ENCODE measurements around the gene CYB5D1. TPM values are rescaled to one million over a fixed set of nuclear protein-coding genes. Genes with fewer than 3 reads are reported as not detected.

The CYB5D1 gene
- total RNA-seq, 4 donors from 2014 or later = 9.4 to 13.6 (median 11.1) TPM

- DNase-seq (ENCODE audit: low spot score in 2 of 2) = no peak
- Histone ChIP-seq H3K36me3 (no peaks in the 10 kb centered on the region), H3K4me3 (no peak overlapping the region), H3K9me3 (no peaks in the 10 kb centered on the region), H3K4me1 (no peaks in the 10 kb centered on the region), H3K27me3 (no peaks in the 10 kb centered on the region), H3K27ac (no peak overlapping the region)
- WGBS, 2 donors = 72 to 80% methylated on average over 10 of the region's 10 CpGs
- TF ChIP-seq CTCF (IDR thresholded peaks at IDR 0.05) (no peak), EP300 (IDR thresholded peaks at IDR 0.05) (no peak), POLR2A (IDR thresholded peaks at IDR 0.05) (no peak)
Observed at GRCh38 chr17:7816926-7817642, 40.7 kb upstream of the CYB5D1 start.

- TF ChIP-seq POLR2A (IDR thresholded peaks at IDR 0.05) = no peak
- no peak for TF ChIP-seq EP300 (IDR thresholded peaks at IDR 0.05)
- TF ChIP-seq CTCF (IDR thresholded peaks at IDR 0.05) = no peak
- no peaks in the 10 kb centered on the region for H3K4me1 ChIP-seq
- no peaks in the 10 kb centered on the region for H3K27me3 ChIP-seq
- DNase-seq (ENCODE audit: low spot score in 2 of 2) = no peak
- H3K9me3 ChIP-seq = no peaks in the 10 kb centered on the region
- H3K4me3 ChIP-seq = no peak overlapping the region
- H3K36me3 ChIP-seq = no peaks in the 10 kb centered on the region
- WGBS, 2 donors = 83 to 90% methylated on average over 9 of the region's 9 CpGs
- H3K27ac ChIP-seq = no peak overlapping the region
Observed at GRCh38 chr17:7817643-7817964, 40.2 kb upstream of the CYB5D1 start.

GRCh38 chr17:7818026-7818425 is 39.8 kb upstream of the CYB5D1 start:
- H3K4me1 ChIP-seq = no peaks in the 10 kb centered on the region
- 83 to 85% methylated on average over 10 of the region's 10 CpGs for WGBS, 2 donors
- H3K4me3 ChIP-seq = no peak overlapping the region
- no peaks in the 10 kb centered on the region for H3K36me3 ChIP-seq
- TF ChIP-seq POLR2A (IDR thresholded peaks at IDR 0.05) = no peak
- H3K9me3 ChIP-seq = no peaks in the 10 kb centered on the region
- H3K27ac ChIP-seq = no peak overlapping the region
- no peak for DNase-seq (ENCODE audit: low spot score in 2 of 2)
- H3K27me3 ChIP-seq = no peaks in the 10 kb centered on the region

- H3K27me3 ChIP-seq = no peaks in the 10 kb centered on the region
- no peaks in the 10 kb centered on the region for H3K9me3 ChIP-seq
- H3K4me1 ChIP-seq = no peaks in the 10 kb centered on the region
- no peak overlapping the region for H3K27ac ChIP-seq
- 79 to 87% methylated on average over 24 to 27 of the region's 27 CpGs for WGBS, 2 donors
- TF ChIP-seq EP300 (IDR thresholded peaks at IDR 0.05) (no peak), CTCF (IDR thresholded peaks at IDR 0.05) (no peak), POLR2A (IDR thresholded peaks at IDR 0.05) (no peak)
- H3K36me3 ChIP-seq = no peaks in the 10 kb centered on the region
- no peak for DNase-seq (ENCODE audit: low spot score in 2 of 2)
- no peak overlapping the region for H3K4me3 ChIP-seq
Observed at GRCh38 chr17:7818746-7819645, 38.8 kb upstream of the CYB5D1 start.

- DNase-seq (ENCODE audit: low spot score in 2 of 2) = no peak
- Histone ChIP-seq H3K36me3 (no peaks in the 10 kb centered on the region), H3K27me3 (no peaks in the 10 kb centered on the region), H3K27ac (no peak overlapping the region), H3K4me1 (no peaks in the 10 kb centered on the region), H3K9me3 (no peaks in the 10 kb centered on the region), H3K4me3 (no peak overlapping the region)
- TF ChIP-seq EP300 (IDR thresholded peaks at IDR 0.05) (no peak), POLR2A (IDR thresholded peaks at IDR 0.05) (no peak), CTCF (IDR thresholded peaks at IDR 0.05) (no peak)
- 65 to 68% methylated on average over 5 of the region's 5 CpGs for WGBS, 2 donors
Observed at GRCh38 chr17:7820231-7820630, 37.6 kb upstream of the CYB5D1 start.

Measured in tibial nerve (tissue), 4 donors.